RWPE2 (cell line): ENCODE data around the gene EIF2B2.

ENCODE experiments used
- ATAC-seq: fragments of 200-7000 bp; cut with Tn5 transposase; 3 replicates; pipeline ENCODE4 v1.9.1; 2021; ENCODE audit warnings: low read depth
- DNase-seq: peaks from one replicate; pipeline ENCODE4 v3.0.0-alpha.2; 2020; ENCODE audit warnings: low spot score
- H3K27ac ChIP-seq: fragments of 450-650 bp; 2 replicates; pipeline ENCODE4 v1.5.1; 2017; ENCODE audit warnings: mild to moderate bottlenecking; ENCODE audit not compliant: poor library complexity, severe bottlenecking
- H3K27me3 ChIP-seq: fragments of 250-450 bp; sonication (Bioruptor Pico); 2 replicates; pipeline ENCODE4 v1.5.1; 2021; ENCODE audit warnings: mild to moderate bottlenecking, moderate library complexity; ENCODE audit not compliant: insufficient read depth, poor library complexity, severe bottlenecking
- H3K36me3 ChIP-seq: fragments of 250-450 bp; sonication (Bioruptor Pico); 2 replicates; pipeline ENCODE4 v1.5.1; 2020; ENCODE audit warnings: low read depth, mild to moderate bottlenecking, moderate library complexity
- H3K4me1 ChIP-seq: fragments of 250-450 bp; sonication (Bioruptor Pico); 2 replicates; pipeline ENCODE4 v1.5.1; 2021; ENCODE audit warnings: mild to moderate bottlenecking, moderate library complexity; ENCODE audit not compliant: insufficient read depth, poor library complexity, severe bottlenecking
- H3K4me3 ChIP-seq: fragments of 250-450 bp; sonication (Bioruptor Pico); 2 replicates; pipeline ENCODE4 v1.5.1; 2021; ENCODE audit warnings: mild to moderate bottlenecking, moderate library complexity; ENCODE audit not compliant: severe bottlenecking
- H3K9me3 ChIP-seq: fragments of 250-450 bp; sonication (Bioruptor Pico); 2 replicates; pipeline ENCODE4 v1.5.1; 2021; ENCODE audit warnings: mild to moderate bottlenecking, moderate library complexity; ENCODE audit not compliant: severe bottlenecking
- TF ChIP-seq, protein P1 (sequence below): fragments of 450-650 bp; IDR thresholded peaks from one replicate; pipeline ENCODE4 v1.5.1; 2017; ENCODE audit warnings: mild to moderate bottlenecking, moderate library complexity; ENCODE audit not compliant: poor library complexity, severe bottlenecking

EIF2B2 gene

DNA sequence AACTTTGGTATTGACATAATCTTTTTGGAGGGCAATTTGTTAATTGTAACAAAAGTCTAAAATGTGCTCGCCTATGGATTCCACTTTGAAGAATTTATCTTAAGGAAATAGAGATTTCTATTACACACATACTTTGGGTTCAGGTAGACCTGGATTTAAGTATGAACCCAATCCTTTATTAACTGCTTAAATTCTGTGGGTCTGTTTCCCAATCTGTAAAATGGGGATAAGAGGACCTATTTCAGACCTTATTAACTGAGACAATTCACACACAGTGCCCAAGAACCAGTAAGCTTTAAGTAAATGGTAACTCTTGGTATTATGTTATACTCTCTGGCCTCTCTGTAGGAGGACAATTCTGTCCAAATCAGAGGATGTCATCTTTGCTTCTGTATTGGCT lies 822 bp upstream of the EIF2B2 start:
- Histone ChIP-seq H3K27ac (peak overlapping the region; percentile 64), H3K4me1 (peaks cover 23% of the 10 kb centered on the region), H3K27me3 (no peaks in the 10 kb centered on the region), H3K36me3 (peaks cover 30% of the 10 kb centered on the region), H3K9me3 (no peaks in the 10 kb centered on the region), H3K4me3 (peak overlapping the region; percentile 68)
- DNase-seq, result no peak
- TF ChIP-seq, protein P1, sequence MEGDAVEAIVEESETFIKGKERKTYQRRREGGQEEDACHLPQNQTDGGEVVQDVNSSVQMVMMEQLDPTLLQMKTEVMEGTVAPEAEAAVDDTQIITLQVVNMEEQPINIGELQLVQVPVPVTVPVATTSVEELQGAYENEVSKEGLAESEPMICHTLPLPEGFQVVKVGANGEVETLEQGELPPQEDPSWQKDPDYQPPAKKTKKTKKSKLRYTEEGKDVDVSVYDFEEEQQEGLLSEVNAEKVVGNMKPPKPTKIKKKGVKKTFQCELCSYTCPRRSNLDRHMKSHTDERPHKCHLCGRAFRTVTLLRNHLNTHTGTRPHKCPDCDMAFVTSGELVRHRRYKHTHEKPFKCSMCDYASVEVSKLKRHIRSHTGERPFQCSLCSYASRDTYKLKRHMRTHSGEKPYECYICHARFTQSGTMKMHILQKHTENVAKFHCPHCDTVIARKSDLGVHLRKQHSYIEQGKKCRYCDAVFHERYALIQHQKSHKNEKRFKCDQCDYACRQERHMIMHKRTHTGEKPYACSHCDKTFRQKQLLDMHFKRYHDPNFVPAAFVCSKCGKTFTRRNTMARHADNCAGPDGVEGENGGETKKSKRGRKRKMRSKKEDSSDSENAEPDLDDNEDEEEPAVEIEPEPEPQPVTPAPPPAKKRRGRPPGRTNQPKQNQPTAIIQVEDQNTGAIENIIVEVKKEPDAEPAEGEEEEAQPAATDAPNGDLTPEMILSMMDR, result no peak
- no peak for ATAC-seq

DNA sequence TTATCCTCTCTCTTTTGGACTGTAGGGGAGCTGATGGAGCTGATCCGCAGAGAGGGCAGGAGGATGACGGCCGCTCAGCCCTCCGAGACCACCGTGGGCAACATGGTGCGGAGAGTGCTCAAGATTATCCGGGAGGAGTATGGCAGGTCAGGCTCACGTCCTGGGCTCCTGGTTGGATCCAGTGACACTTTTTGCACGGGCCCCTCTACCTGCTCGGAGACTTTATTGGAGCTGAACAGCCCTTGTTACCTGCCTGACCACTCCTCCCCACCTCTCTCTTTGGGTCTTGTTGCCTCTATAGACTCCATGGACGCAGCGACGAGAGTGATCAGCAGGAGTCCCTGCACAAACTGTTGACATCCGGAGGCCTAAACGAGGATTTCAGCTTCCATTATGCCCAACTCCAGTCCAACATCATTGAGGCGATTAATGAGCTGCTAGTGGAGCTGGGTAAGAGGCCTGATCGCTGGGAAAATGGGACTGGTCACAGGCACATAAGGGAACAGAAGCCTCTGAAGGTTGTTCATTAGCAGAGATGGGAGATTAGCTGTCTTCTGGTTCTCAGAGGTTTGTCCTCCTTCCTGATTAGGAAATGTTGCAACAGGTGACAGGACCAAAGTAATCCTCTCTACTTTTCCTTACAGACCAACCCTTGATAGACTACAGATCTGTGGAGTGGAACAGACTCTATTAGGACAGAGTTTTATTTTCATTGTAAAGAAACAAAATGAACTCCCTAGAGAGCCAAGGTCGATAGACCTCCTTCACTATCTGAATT lies 718 bp downstream of the EIF2B2 start:
- TF ChIP-seq, protein P1, result no peak
- no peak; the same call in 2 of the 3 replicates for ATAC-seq
- H3K36me3 ChIP-seq, result peaks cover 45% of the 10 kb centered on the region
- H3K4me1 ChIP-seq, result peaks cover 23% of the 10 kb centered on the region
- H3K27me3 ChIP-seq, result no peaks in the 10 kb centered on the region
- H3K9me3 ChIP-seq, result no peaks in the 10 kb centered on the region
- H3K27ac ChIP-seq, result peak overlapping the region; percentile 64
- no peak for DNase-seq
- H3K4me3 ChIP-seq, result peak overlapping the region; percentile 68

GRCh38 chr14:75005357-75005756 lies 2.6 kb downstream of the EIF2B2 start:
- no peaks in the 10 kb centered on the region for H3K27me3 ChIP-seq
- no peak for DNase-seq
- H3K9me3 ChIP-seq, result no peaks in the 10 kb centered on the region
- TF ChIP-seq, protein P1, result no peak
- peaks cover 63% of the 10 kb centered on the region for H3K36me3 ChIP-seq
- peaks cover 23% of the 10 kb centered on the region for H3K4me1 ChIP-seq
- no peak overlapping the region for H3K4me3 ChIP-seq
- no peak for ATAC-seq
- H3K27ac ChIP-seq, result peak overlapping the region; percentile 6

DNA sequence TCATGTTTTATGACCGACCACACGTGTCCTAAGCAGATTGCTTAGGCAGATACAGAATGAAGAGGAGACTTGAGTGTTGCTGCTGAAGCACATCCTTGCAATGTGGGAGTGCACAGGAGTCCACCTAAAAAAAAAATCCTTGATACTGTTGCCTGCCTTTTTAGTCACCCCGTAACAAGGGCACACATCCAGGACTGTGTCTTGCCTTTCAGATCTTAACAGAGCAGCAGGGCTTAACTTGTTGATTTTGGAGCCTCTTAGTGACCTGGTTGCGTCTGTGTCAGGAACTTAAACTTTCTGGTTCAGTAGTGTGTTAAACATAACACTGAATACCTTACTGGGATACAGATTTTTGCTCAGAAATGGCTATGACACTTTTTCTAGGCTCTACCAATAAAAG lies 6.5 kb downstream of the EIF2B2 start:
- TF ChIP-seq, protein P1, result no peak
- ATAC-seq, result no peak
- peaks cover 73% of the 10 kb centered on the region for H3K36me3 ChIP-seq
- no peaks in the 10 kb centered on the region for H3K9me3 ChIP-seq
- no peaks in the 10 kb centered on the region for H3K27me3 ChIP-seq
- no peak for DNase-seq
- H3K4me3 ChIP-seq, result no peak overlapping the region
- no peak overlapping the region for H3K27ac ChIP-seq
- peaks cover 15% of the 10 kb centered on the region for H3K4me1 ChIP-seq

DNA sequence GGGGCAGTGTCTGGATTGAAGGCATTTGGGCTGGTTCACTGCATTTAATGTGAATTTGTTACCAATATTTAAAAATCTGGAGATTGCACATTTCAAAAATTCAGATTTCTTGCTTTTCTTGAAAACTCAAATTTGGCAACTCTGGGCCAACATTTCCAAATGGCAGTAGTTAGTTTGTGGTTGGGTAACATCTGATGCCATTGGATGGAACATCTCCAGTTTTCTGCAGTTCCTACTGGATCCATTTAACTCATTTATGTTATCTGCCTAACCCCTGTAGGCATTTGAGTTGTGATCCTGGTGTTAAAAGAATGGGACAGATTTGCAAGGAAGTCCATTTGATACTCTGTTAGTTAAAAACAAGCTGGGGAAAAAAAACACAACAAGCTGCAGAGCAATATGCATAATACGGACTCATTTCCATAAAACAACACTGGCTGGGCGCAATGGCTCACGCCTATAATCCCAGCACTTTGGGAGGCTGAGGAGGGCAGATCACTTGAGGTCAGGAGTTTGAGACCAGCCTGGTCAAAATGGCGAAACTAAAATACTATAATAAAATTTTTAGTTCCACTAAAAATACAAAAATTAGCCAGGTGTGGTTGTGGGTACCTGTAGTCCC lies 7.9 kb downstream of the EIF2B2 start:
- H3K36me3 ChIP-seq, result peaks cover 75% of the 10 kb centered on the region
- no peak for DNase-seq

More for the DNA sequence above, 7.9 kb downstream of the EIF2B2 start:
- H3K27ac ChIP-seq, result no peak overlapping the region
- peaks cover 6% of the 10 kb centered on the region for H3K4me1 ChIP-seq
- no peaks in the 10 kb centered on the region for H3K9me3 ChIP-seq
- no peak overlapping the region for H3K4me3 ChIP-seq
- no peaks in the 10 kb centered on the region for H3K27me3 ChIP-seq
- no peak for ATAC-seq
- TF ChIP-seq, protein P1, result no peak
